Measurements from ENCODE around the gene HCST.

Gene HCST

DNA sequence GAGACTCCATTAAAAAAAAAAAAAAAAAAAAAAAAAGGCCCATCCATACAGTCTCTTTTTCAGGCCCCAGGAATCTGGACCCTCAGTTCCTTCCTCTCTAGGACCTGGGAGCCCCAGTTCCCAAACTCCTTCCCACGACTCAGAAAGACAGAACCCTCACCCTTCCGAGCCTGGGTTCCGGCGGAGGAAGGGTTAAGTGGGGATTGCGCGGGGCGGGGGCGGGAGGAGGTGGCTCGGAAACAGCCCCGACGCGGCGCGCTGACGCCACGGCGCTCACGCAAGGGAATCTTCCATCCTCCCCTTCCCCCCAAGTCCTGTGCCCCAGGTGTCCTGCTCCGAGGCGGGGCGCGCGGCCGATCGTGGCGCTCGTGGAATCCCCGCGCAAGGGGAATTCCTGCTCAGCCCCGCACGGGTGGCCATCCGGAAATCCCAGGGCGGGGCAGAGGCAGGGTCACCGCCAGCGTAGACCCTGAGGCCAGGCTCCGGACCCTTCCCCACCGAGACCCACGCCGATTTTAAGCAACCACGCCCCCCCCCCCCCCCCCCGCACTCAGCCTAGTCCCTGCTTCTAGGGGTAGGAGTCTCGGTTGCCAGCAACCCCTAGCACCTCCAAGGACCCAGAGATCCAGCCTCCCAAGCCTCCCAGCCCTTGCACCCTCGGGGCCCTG, 2.6 kb upstream of the HCST start (continued):
- TF ChIP-seq ZNF248 (tag by site-specific recombination; IDR thresholded peaks at IDR 0.05), result no peak
- peak; percentile 34; the same call in 1 of the 2 replicates for TF ChIP-seq OSR2 (tag by site-specific recombination; IDR thresholded peaks at IDR 0.05)
- TF ChIP-seq GFI1B (tag by site-specific recombination; IDR thresholded peaks at IDR 0.05), result peak; percentile 78
- no peak for TF ChIP-seq ZNF416 (tag by site-specific recombination; IDR thresholded peaks at IDR 0.05)
- TF ChIP-seq, protein P1, sequence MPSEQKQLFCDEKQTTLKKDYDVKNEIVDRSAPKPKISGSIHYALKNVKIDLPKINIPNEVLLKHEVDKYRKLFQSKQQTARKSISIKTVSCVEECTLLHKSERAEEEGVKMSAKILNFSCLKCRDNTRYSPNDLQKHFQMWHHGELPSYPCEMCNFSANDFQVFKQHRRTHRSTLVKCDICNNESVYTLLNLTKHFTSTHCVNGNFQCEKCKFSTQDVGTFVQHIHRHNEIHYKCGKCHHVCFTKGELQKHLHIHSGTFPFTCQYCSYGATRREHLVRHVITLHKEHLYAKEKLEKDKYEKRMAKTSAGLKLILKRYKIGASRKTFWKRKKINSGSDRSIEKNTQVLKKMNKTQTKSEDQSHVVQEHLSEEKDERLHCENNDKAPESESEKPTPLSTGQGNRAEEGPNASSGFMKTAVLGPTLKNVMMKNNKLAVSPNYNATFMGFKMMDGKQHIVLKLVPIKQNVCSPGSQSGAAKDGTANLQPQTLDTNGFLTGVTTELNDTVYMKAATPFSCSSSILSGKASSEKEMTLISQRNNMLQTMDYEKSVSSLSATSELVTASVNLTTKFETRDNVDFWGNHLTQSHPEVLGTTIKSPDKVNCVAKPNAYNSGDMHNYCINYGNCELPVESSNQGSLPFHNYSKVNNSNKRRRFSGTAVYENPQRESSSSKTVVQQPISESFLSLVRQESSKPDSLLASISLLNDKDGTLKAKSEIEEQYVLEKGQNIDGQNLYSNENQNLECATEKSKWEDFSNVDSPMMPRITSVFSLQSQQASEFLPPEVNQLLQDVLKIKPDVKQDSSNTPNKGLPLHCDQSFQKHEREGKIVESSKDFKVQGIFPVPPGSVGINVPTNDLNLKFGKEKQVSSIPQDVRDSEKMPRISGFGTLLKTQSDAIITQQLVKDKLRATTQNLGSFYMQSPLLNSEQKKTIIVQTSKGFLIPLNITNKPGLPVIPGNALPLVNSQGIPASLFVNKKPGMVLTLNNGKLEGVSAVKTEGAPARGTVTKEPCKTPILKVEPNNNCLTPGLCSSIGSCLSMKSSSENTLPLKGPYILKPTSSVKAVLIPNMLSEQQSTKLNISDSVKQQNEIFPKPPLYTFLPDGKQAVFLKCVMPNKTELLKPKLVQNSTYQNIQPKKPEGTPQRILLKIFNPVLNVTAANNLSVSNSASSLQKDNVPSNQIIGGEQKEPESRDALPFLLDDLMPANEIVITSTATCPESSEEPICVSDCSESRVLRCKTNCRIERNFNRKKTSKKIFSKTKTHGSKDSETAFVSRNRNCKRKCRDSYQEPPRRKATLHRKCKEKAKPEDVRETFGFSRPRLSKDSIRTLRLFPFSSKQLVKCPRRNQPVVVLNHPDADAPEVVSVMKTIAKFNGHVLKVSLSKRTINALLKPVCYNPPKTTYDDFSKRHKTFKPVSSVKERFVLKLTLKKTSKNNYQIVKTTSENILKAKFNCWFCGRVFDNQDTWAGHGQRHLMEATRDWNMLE (tag by site-specific recombination; conservative IDR thresholded peaks at IDR 0.05; ENCODE audit: low read depth), result peak; percentile 8; the same call in 1 of the 2 replicates
- TF ChIP-seq, protein P2, sequence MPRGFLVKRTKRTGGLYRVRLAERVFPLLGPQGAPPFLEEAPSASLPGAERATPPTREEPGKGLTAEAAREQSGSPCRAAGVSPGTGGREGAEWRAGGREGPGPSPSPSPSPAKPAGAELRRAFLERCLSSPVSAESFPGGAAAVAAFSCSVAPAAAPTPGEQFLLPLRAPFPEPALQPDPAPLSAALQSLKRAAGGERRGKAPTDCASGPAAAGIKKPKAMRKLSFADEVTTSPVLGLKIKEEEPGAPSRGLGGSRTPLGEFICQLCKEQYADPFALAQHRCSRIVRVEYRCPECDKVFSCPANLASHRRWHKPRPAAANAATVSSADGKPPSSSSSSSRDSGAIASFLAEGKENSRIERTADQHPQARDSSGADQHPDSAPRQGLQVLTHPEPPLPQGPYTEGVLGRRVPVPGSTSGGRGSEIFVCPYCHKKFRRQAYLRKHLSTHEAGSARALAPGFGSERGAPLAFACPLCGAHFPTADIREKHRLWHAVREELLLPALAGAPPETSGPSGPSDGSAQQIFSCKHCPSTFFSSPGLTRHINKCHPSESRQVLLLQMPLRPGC (tag by site-specific recombination; IDR thresholded peaks at IDR 0.05), result peak; percentile 86
- TF ChIP-seq ZNF626 (tag by site-specific recombination; IDR thresholded peaks at IDR 0.05), result no peak
- TF ChIP-seq HOXA7 (CRISPR knock-in tag; IDR thresholded peaks at IDR 0.05; ENCODE audit: borderline replicate concordance), result no peak
- TF ChIP-seq ZNF169 (tag by site-specific recombination; IDR thresholded peaks at IDR 0.05), result no peak
- TF ChIP-seq, protein P3, sequence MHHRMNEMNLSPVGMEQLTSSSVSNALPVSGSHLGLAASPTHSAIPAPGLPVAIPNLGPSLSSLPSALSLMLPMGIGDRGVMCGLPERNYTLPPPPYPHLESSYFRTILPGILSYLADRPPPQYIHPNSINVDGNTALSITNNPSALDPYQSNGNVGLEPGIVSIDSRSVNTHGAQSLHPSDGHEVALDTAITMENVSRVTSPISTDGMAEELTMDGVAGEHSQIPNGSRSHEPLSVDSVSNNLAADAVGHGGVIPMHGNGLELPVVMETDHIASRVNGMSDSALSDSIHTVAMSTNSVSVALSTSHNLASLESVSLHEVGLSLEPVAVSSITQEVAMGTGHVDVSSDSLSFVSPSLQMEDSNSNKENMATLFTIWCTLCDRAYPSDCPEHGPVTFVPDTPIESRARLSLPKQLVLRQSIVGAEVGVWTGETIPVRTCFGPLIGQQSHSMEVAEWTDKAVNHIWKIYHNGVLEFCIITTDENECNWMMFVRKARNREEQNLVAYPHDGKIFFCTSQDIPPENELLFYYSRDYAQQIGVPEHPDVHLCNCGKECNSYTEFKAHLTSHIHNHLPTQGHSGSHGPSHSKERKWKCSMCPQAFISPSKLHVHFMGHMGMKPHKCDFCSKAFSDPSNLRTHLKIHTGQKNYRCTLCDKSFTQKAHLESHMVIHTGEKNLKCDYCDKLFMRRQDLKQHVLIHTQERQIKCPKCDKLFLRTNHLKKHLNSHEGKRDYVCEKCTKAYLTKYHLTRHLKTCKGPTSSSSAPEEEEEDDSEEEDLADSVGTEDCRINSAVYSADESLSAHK (tag by site-specific recombination; IDR thresholded peaks at IDR 0.05), result peak; percentile 33
- TF ChIP-seq ZNF266 (tag by site-specific recombination; IDR thresholded peaks at IDR 0.05; ENCODE audit: low read depth), result no peak
- TF ChIP-seq SP2 (tag by site-specific recombination; IDR thresholded peaks at IDR 0.05), result peak; percentile 94
- TF ChIP-seq, protein P4, sequence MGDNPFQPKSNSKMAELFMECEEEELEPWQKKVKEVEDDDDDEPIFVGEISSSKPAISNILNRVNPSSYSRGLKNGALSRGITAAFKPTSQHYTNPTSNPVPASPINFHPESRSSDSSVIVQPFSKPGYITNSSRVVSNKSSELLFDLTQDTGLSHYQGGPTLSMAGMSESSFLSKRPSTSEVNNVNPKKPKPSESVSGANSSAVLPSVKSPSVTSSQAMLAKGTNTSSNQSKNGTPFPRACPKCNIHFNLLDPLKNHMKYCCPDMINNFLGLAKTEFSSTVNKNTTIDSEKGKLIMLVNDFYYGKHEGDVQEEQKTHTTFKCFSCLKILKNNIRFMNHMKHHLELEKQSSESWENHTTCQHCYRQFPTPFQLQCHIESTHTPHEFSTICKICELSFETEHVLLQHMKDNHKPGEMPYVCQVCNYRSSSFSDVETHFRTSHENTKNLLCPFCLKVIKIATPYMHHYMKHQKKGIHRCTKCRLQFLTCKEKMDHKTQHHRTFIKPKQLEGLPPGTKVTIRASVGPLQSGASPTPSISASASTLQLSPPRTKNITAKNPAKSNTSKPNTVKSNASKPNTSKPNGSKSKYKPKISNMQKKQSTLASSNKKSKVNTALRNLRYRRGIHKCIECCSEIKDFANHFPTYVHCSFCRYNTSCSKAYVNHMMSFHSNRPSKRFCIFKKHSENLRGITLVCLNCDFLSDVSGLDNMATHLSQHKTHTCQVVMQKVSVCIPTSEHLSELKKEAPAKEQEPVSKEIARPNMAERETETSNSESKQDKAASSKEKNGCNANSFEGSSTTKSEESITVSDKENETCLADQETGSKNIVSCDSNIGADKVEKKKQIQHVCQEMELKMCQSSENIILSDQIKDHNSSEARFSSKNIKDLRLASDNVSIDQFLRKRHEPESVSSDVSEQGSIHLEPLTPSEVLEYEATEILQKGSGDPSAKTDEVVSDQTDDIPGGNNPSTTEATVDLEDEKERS (tag by site-specific recombination; IDR thresholded peaks at IDR 0.05), result peak; percentile 82; the same call in 1 of the 2 replicates
- TF ChIP-seq ZSCAN16 (tag by site-specific recombination; IDR thresholded peaks at IDR 0.05), result no peak
- TF ChIP-seq ZFP41 (tag by site-specific recombination; IDR thresholded peaks at IDR 0.05; ENCODE audit: borderline replicate concordance), result no peak
- TF ChIP-seq ZNF335 (tag by site-specific recombination; conservative IDR thresholded peaks at IDR 0.05), result peak; percentile 78
- peak; percentile 22; the same call in 1 of the 2 replicates for TF ChIP-seq ZNF423 (tag by site-specific recombination; IDR thresholded peaks at IDR 0.05)
- no peak for TF ChIP-seq SCRT1 (tag by site-specific recombination; IDR thresholded peaks at IDR 0.05; ENCODE audit: borderline replicate concordance)
- no peak for TF ChIP-seq BCL11A (tag by site-specific recombination; IDR thresholded peaks at IDR 0.05; ENCODE audit: low read depth)
- TF ChIP-seq ZNF629 (tag by site-specific recombination; IDR thresholded peaks at IDR 0.05), result peak; percentile 95
- TF ChIP-seq, protein P5, sequence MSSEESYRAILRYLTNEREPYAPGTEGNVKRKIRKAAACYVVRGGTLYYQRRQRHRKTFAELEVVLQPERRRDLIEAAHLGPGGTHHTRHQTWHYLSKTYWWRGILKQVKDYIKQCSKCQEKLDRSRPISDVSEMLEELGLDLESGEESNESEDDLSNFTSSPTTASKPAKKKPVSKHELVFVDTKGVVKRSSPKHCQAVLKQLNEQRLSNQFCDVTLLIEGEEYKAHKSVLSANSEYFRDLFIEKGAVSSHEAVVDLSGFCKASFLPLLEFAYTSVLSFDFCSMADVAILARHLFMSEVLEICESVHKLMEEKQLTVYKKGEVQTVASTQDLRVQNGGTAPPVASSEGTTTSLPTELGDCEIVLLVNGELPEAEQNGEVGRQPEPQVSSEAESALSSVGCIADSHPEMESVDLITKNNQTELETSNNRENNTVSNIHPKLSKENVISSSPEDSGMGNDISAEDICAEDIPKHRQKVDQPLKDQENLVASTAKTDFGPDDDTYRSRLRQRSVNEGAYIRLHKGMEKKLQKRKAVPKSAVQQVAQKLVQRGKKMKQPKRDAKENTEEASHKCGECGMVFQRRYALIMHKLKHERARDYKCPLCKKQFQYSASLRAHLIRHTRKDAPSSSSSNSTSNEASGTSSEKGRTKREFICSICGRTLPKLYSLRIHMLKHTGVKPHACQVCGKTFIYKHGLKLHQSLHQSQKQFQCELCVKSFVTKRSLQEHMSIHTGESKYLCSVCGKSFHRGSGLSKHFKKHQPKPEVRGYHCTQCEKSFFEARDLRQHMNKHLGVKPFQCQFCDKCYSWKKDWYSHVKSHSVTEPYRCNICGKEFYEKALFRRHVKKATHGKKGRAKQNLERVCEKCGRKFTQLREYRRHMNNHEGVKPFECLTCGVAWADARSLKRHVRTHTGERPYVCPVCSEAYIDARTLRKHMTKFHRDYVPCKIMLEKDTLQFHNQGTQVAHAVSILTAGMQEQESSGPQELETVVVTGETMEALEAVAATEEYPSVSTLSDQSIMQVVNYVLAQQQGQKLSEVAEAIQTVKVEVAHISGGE (tag by site-specific recombination; conservative IDR thresholded peaks at IDR 0.05; ENCODE audit: low read depth), result peak; percentile 60
- no peak for TF ChIP-seq ZNF514 (tag by site-specific recombination; IDR thresholded peaks at IDR 0.05)
- no peak for TF ChIP-seq RBAK (tag by site-specific recombination; IDR thresholded peaks at IDR 0.05)
- no peak for TF ChIP-seq ZNF214 (tag by site-specific recombination; IDR thresholded peaks at IDR 0.05; ENCODE audit: borderline replicate concordance)

Data from HEK293 (cell line).